Uterus (tissue), 2 donors: ENCODE measurements around the gene TNFRSF1A.

Source experiments
- CTCF ChIP-seq, 4 experiments: fragments of 200-600 bp in 2 of 4; fragments of 450-650 bp in 2 of 4; sonication (generic) in 2 of 4; IDR thresholded peaks; one replicate each; pipeline ENCODE4 v1.5.1; 2016 to 2019; ENCODE audit warnings: antibody characterized with exemption in 4 of 4, mild to moderate bottlenecking in 2 of 4, moderate library complexity in 1 of 4
- POLR2A ChIP-seq, 2 donors: fragments of 450-650 bp; IDR thresholded peaks; one replicate each; pipeline ENCODE4 v1.6.1; 2016; ENCODE audit warnings: antibody characterized with exemption in 2 of 2, mild to moderate bottlenecking in 1 of 2, moderate library complexity in 1 of 2

- TF ChIP-seq POLR2A (IDR thresholded peaks at IDR 0.05) (no peak), CTCF (IDR thresholded peaks at IDR 0.05) (no peak)
Observed at GRCh38 chr12:6327229-6328041, 14.4 kb downstream of the TNFRSF1A start.
